B cell (primary cell): ENCODE results near the gene ITPR2. TPM values are rescaled to one million over a fixed set of nuclear protein-coding genes. Genes with fewer than 3 reads are reported as not detected.

ENCODE experiments used
- ATAC-seq: fragments of 200-7000 bp; cut with Tn5 transposase; one replicate; pipeline ENCODE4 v1.10.0; 2021; ENCODE audit warnings: low read depth, mild to moderate bottlenecking, moderate number of reproducible peaks, moderate library complexity
- CTCF ChIA-PET: fragments of 350-600 bp; sonication (Branson Sonifier 250); formaldehyde crosslinking; loops from one replicate; lab custom pipeline; 2021; ENCODE audit warnings: antibody characterized with exemption, inconsistent platforms; lab: Charles Lee
- POLR2A ChIA-PET: fragments of 350-600 bp; sonication (Branson Sonifier 250); formaldehyde crosslinking; loops from one replicate; lab custom pipeline; 2021; ENCODE audit warnings: antibody characterized with exemption; lab: Charles Lee
- DNase-seq: peaks from one replicate; pipeline ENCODE4 v3.0.0; 2013
- H2AFZ ChIP-seq: 2 replicates; pipeline ENCODE4 v1.6.1; 2012; ENCODE audit warnings: mild to moderate bottlenecking, low read depth, low read length; ENCODE audit not compliant: insufficient read depth, poor library complexity, severe bottlenecking
- H3K27ac ChIP-seq, 2 donors: 1 replicate in 1 of 2; 2 replicates in 1 of 2; pipeline ENCODE4 v1.5.1; 2012 to 2013; ENCODE audit warnings: low read length in 2 of 2, mild to moderate bottlenecking in 2 of 2, moderate library complexity in 1 of 2
- H3K27me3 ChIP-seq, 4 experiments: fragments of 200-600 bp in 1 of 4; sonication (generic) in 1 of 4; replicated peaks in 1 of 4; 1 replicate in 2 of 4; 2 replicates in 2 of 4; pipeline versions ENCODE4 v1.6.1 to v1.7.0; 2013 to 2016; ENCODE audit warnings: low read length in 3 of 4, mild to moderate bottlenecking in 2 of 4, mixed read lengths in 1 of 4, moderate library complexity in 1 of 4; ENCODE audit not compliant: insufficient read depth in 4 of 4, control insufficient read depth in 3 of 4; ENCODE audit errors: control extremely low read depth in 1 of 4
- H3K36me3 ChIP-seq, 2 experiments: replicated peaks in 1 of 2; 1 replicate in 1 of 2; 2 replicates in 1 of 2; pipeline versions ENCODE4 v1.6.1 to v1.7.1; 2013; ENCODE audit warnings: low read length in 1 of 2; ENCODE audit not compliant: insufficient read depth in 2 of 2, control insufficient read depth in 1 of 2; ENCODE audit errors: control extremely low read depth in 1 of 2, extremely low read depth in 1 of 2
- H3K4me1 ChIP-seq, 2 donors: fragments of 200-600 bp in 1 of 2; sonication (generic) in 1 of 2; 1 replicate in 1 of 2; 2 replicates in 1 of 2; pipeline versions ENCODE4 v1.5.1 to v1.6.1; 2013 to 2017; ENCODE audit warnings: low read length in 2 of 2; ENCODE audit not compliant: control insufficient read depth in 2 of 2, insufficient read depth in 2 of 2
- H3K4me2 ChIP-seq: replicated peaks from 2 replicates; pipeline ENCODE3; 2012; ENCODE audit warnings: mild to moderate bottlenecking, low read depth, low read length; ENCODE audit not compliant: poor library complexity, severe bottlenecking
- H3K4me3 ChIP-seq, 5 experiments: fragments of 200-600 bp in 1 of 5; sonication (generic) in 1 of 5; 1 replicate in 3 of 5; 2 replicates in 2 of 5; pipeline versions ENCODE4 v1.5.1 to v1.7.0; 2011 to 2016; ENCODE audit warnings: low read length in 4 of 5, mild to moderate bottlenecking in 4 of 5, low read depth in 2 of 5, control low read depth in 1 of 5, moderate library complexity in 1 of 5; ENCODE audit not compliant: insufficient read depth in 1 of 5; ENCODE audit errors: control extremely low read depth in 1 of 5, extremely low read depth in 1 of 5
- H3K79me2 ChIP-seq: fragments of 200-600 bp; sonication (generic); one replicate; pipeline ENCODE4 v1.6.0; 2016; ENCODE audit warnings: low read length; ENCODE audit not compliant: control insufficient read depth, insufficient read depth
- H3K9ac ChIP-seq: fragments of 200-600 bp; sonication (generic); 2 replicates; pipeline ENCODE4 v1.6.1; 2017; ENCODE audit warnings: mild to moderate bottlenecking, low read length, moderate library complexity
- H3K9me3 ChIP-seq, 3 donors: one replicate each; pipeline versions ENCODE4 v1.6.1 to v1.7.1; 2013; ENCODE audit warnings: low read length in 2 of 3; ENCODE audit not compliant: control insufficient read depth in 2 of 3, insufficient read depth in 1 of 3; ENCODE audit errors: control extremely low read depth in 1 of 3
- H4K20me1 ChIP-seq: 2 replicates; pipeline ENCODE4 v1.6.0; 2012; ENCODE audit warnings: mild to moderate bottlenecking, low read length; ENCODE audit not compliant: insufficient read depth, control insufficient read depth, poor library complexity, severe bottlenecking
- H3K27ac Mint-ChIP-seq: one replicate; pipeline ENCODE4 v1.8.0; 2021; ENCODE audit warnings: mixed read lengths
- H3K27me3 Mint-ChIP-seq: one replicate; pipeline ENCODE4 v1.8.0; 2021; ENCODE audit warnings: mixed read lengths
- H3K4me1 Mint-ChIP-seq: one replicate; pipeline ENCODE4 v1.8.0; 2021; ENCODE audit warnings: mixed read lengths
- H3K4me3 Mint-ChIP-seq: one replicate; pipeline ENCODE4 v1.8.0; 2021; ENCODE audit warnings: mixed read lengths
- H3K9me3 Mint-ChIP-seq: one replicate; pipeline ENCODE4 v1.8.0; 2022; ENCODE audit warnings: mixed read lengths; ENCODE audit not compliant: insufficient read depth
- EZH2 ChIP-seq: IDR thresholded peaks from 2 replicates; pipeline ENCODE4 v1.6.1; 2012; ENCODE audit warnings: borderline replicate concordance, low read depth, mild to moderate bottlenecking, moderate library complexity, low read length; ENCODE audit not compliant: insufficient read depth, poor library complexity, severe bottlenecking
- WGBS: methylation state at CpG from one replicate; pipeline ENCODE4 v1.1.5; 2013; ENCODE audit warnings: missing lambda C conversion rate; ENCODE audit not compliant: insufficient coverage; 5-methylcytosine and 5-hydroxymethylcytosine counted together
- intact Hi-C: fragments of 100-400 bp; cut with micrococcal nuclease; formaldehyde crosslinking; loops from one replicate; pipeline ENCODE4 v1.10.0; 2022
- polyA plus RNA-seq: library from polyadenylated mRNA; depleted of rRNA; stranded (reverse); fragments of >200 nt; gene quantifications from 2 replicates; pipeline ENCODE4 v1.2.3, GENCODE V29; 2012
- total RNA-seq, 2 donors: library from RNA; stranded (reverse); fragments of 120-200 nt in 1 of 2; gene quantifications; 1 replicate in 1 of 2; 2 replicates in 1 of 2; pipeline versions ENCODE4 v1.2.3 to v1.2.4, GENCODE V29; 2013 to 2022
- TF ChIP-seq, protein P1 (sequence below): fragments of 200-600 bp; IDR thresholded peaks from one replicate; pipeline ENCODE4 v1.8.0; 2022; ENCODE audit warnings: antibody characterized with exemption, mild to moderate bottlenecking

Gene ITPR2
- total and polyA plus RNA-seq, 2 donors (not counting 1 experiment from before 2014, with no cell fraction given) = 4.3 to 113 TPM

DNA sequence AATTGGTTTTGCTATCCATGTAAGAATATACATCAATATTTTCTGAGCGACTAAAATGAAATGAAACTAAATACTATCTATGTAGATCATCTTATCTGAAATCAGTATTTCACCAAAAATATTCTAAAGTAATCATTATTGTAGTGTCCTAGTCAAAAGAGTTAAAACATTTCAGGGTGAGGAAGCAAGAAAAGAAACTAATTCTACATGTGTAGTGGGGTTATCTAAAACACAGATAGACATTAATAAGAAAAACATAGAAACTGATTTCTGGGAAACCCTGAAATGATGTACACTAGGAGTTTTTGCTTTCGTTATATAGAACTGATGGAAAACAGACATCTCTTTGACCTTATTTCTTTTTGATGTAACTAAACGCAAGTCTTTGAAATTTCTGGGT is 379.7 kb downstream of the ITPR2 start:
- Mint-ChIP-seq H3K9me3 (no peaks in the 10 kb centered on the region), H3K4me1 (peaks cover 5% of the 10 kb centered on the region), H3K27ac (no peak overlapping the region), H3K4me3 (no peak overlapping the region), H3K27me3 (no peaks in the 10 kb centered on the region)
- Histone ChIP-seq H3K4me1 (no peaks in the 10 kb centered on the region), H3K9ac (no peak overlapping the region), H4K20me1 (no peaks in the 10 kb centered on the region), H3K79me2 (no peaks in the 10 kb centered on the region), H2AFZ (no peak overlapping the region), H3K27me3 (no peaks in the 10 kb centered on the region), H3K27ac (no peak overlapping the region), H3K4me2 (no peak overlapping the region), H3K36me3 (no peaks in the 10 kb centered on the region), H3K4me3 (no peak overlapping the region), H3K9me3 (no peaks in the 10 kb centered on the region)
- WGBS = 80% methylated on average over 1 of the region's 3 CpGs
- POLR2A ChIA-PET = no interaction called here
- CTCF ChIA-PET = no interaction called here
- DNase-seq = no peak
- ATAC-seq = no peak
- TF ChIP-seq EZH2 = no peak
- TF ChIP-seq, protein P1, sequence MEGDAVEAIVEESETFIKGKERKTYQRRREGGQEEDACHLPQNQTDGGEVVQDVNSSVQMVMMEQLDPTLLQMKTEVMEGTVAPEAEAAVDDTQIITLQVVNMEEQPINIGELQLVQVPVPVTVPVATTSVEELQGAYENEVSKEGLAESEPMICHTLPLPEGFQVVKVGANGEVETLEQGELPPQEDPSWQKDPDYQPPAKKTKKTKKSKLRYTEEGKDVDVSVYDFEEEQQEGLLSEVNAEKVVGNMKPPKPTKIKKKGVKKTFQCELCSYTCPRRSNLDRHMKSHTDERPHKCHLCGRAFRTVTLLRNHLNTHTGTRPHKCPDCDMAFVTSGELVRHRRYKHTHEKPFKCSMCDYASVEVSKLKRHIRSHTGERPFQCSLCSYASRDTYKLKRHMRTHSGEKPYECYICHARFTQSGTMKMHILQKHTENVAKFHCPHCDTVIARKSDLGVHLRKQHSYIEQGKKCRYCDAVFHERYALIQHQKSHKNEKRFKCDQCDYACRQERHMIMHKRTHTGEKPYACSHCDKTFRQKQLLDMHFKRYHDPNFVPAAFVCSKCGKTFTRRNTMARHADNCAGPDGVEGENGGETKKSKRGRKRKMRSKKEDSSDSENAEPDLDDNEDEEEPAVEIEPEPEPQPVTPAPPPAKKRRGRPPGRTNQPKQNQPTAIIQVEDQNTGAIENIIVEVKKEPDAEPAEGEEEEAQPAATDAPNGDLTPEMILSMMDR = no peak
- intact Hi-C loops = no loop called here

DNA sequence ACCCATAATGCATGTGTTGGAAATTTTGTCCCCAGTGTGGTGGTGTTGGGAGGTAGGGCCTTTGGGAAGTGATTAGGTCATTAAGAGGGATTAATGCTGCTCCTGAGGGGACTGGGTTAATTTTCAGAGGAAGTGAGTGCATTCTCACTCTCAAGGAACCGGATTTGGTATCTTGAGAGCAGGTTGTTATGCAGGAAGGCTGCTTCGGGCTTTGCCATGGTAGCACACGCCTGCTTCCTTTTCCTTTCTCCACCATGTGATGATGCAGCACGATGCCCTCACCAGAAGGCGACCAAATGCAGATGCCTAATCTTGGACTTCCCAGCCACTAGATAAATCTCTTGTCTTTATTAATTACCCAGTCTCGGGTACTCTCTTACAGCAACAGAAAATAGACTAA is 380.5 kb downstream of the ITPR2 start:
- DNase-seq (no peak), ATAC-seq (no peak)
- no peak overlapping the region for H2AFZ ChIP-seq
- no peaks in the 10 kb centered on the region for H3K36me3 ChIP-seq
- H3K9ac ChIP-seq = no peak overlapping the region
- Mint-ChIP-seq H3K9me3 (no peaks in the 10 kb centered on the region), H3K4me3 (no peak overlapping the region), H3K4me1 (peaks cover 5% of the 10 kb centered on the region), H3K27ac (no peak overlapping the region), H3K27me3 (no peaks in the 10 kb centered on the region)
- POLR2A ChIA-PET = no interaction called here
- H3K4me3 ChIP-seq = no peak overlapping the region
- no peak for TF ChIP-seq EZH2
- TF ChIP-seq, protein P1 = no peak
- no peaks in the 10 kb centered on the region for H4K20me1 ChIP-seq
- H3K79me2 ChIP-seq = no peaks in the 10 kb centered on the region
- WGBS = 41% methylated on average over 5 of the region's 6 CpGs
- H3K4me1 ChIP-seq = no peaks in the 10 kb centered on the region
- H3K27ac ChIP-seq = no peak overlapping the region
- H3K27me3 ChIP-seq = no peaks in the 10 kb centered on the region
- H3K9me3 ChIP-seq = no peaks in the 10 kb centered on the region
- intact Hi-C loops = no loop called here
- CTCF ChIA-PET = no interaction called here
- no peak overlapping the region for H3K4me2 ChIP-seq
